ENCODE measurements around the gene ADH1A. TPM values are rescaled to one million over a fixed set of nuclear protein-coding genes. Genes with fewer than 3 reads are reported as not detected.

Gene ADH1A
- total RNA-seq, 2 donors from 2014 or later: 0.40 TPM; not detected in 1

DNA sequence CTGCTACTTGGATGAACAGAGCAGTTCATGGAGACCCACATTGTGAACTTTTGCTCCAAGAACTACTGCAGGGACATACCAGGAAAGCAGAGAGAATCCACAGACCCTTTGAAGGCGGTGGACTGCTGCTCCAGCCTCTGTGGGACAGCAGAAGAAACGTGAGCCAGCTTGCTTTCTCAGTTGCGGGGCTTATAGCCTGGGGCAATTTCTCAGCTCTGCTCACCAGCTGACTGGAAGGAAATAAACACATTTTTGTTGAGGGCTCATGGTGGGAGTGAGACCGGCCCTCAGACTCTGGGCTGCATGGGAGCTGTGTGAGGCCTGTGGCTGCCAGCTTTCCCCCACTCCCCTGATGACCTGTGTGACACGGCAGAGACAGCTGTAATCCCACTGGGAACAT lies 2.6 kb upstream of the ADH1A start:
- intact Hi-C loops (cut with DNase I): loop anchor here (10.0 kb wide), 1 partner anchor 169 kb away; no protein-coding TSS in a partner anchor
- Histone ChIP-seq H3K9me3 (no peaks in the 10 kb centered on the region), H3K27me3 (replicated peaks; ENCODE audit: insufficient read depth) (no peaks in the 10 kb centered on the region), H3K36me3 (no peaks in the 10 kb centered on the region), H3K4me3 (no peak overlapping the region), H3K27ac (no peak overlapping the region), H3K4me1 (replicated peaks) (no peaks in the 10 kb centered on the region)
- WGBS: 89% methylated on average over 5 of the region's 5 CpGs
- TF ChIP-seq, protein P1, sequence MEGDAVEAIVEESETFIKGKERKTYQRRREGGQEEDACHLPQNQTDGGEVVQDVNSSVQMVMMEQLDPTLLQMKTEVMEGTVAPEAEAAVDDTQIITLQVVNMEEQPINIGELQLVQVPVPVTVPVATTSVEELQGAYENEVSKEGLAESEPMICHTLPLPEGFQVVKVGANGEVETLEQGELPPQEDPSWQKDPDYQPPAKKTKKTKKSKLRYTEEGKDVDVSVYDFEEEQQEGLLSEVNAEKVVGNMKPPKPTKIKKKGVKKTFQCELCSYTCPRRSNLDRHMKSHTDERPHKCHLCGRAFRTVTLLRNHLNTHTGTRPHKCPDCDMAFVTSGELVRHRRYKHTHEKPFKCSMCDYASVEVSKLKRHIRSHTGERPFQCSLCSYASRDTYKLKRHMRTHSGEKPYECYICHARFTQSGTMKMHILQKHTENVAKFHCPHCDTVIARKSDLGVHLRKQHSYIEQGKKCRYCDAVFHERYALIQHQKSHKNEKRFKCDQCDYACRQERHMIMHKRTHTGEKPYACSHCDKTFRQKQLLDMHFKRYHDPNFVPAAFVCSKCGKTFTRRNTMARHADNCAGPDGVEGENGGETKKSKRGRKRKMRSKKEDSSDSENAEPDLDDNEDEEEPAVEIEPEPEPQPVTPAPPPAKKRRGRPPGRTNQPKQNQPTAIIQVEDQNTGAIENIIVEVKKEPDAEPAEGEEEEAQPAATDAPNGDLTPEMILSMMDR (IDR thresholded peaks at IDR 0.05): no peak
- TF ChIP-seq POLR2AphosphoS5 (IDR thresholded peaks at IDR 0.05): no peak
- no peak for TF ChIP-seq POLR2A (IDR thresholded peaks at IDR 0.05)
- DNase-seq (ENCODE audit: low spot score): no peak

DNA sequence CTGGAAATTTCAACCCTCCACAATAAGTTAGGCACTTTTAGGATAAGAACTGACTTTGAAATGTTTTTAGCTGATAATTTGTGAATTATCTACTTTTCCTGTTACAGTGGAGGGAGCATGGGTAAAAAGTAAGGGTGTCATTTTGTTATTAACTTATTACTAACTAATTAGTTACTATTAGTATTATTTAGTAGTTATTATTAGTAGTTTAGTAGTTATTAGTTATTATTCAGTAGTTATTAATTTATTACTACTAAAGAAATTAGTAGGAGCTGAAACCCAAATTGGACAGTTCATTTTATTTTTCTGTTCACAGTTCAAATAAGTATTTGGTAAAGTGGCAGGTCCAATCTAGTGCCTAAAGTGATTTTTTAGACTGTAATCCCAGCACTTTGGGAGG lies 5.4 kb downstream of the ADH1A start:
- DNase-seq (ENCODE audit: low spot score): no peak
- Histone ChIP-seq H3K4me1 (replicated peaks) (no peaks in the 10 kb centered on the region), H3K36me3 (no peaks in the 10 kb centered on the region), H3K9me3 (no peaks in the 10 kb centered on the region), H3K27me3 (replicated peaks; ENCODE audit: insufficient read depth) (no peaks in the 10 kb centered on the region), H3K4me3 (no peak overlapping the region), H3K27ac (no peak overlapping the region)
- TF ChIP-seq, protein P1 (IDR thresholded peaks at IDR 0.05): no peak
- TF ChIP-seq POLR2AphosphoS5 (IDR thresholded peaks at IDR 0.05): no peak
- TF ChIP-seq POLR2A (IDR thresholded peaks at IDR 0.05): no peak
- intact Hi-C loops (cut with DNase I): no loop called here

DNA sequence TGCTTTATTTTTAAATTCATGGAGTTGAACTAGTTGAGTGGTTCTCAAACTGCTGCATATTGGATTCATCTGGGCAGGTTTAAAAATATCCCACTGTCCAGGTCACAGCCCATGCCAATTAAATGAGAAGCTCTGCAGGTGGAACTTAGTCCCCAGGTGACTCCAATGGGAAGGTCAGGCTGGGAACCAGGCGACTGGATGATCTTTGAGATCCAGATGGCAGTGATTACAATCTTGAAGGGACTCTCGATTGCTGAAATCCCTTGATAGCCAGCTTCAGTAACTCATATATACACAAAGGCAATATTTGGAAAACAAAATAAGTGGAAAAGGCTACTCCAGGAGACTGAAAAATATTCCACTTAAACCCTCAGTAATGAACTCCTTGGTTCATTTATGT lies 8.1 kb downstream of the ADH1A start:
- no peaks in the 10 kb centered on the region for H3K9me3 ChIP-seq
- no peak overlapping the region for H3K4me3 ChIP-seq
- TF ChIP-seq POLR2AphosphoS5 (IDR thresholded peaks at IDR 0.05) (no peak), POLR2A (IDR thresholded peaks at IDR 0.05) (no peak)
- TF ChIP-seq, protein P1 (IDR thresholded peaks at IDR 0.05): no peak
- no peaks in the 10 kb centered on the region for H3K36me3 ChIP-seq
- H3K27me3 ChIP-seq (replicated peaks; ENCODE audit: insufficient read depth): no peaks in the 10 kb centered on the region
- H3K4me1 ChIP-seq (replicated peaks): no peaks in the 10 kb centered on the region
- WGBS: 86% methylated on average over 2 of the region's 2 CpGs
- intact Hi-C loops (cut with DNase I): no loop called here
- DNase-seq (ENCODE audit: low spot score): no peak
- H3K27ac ChIP-seq: no peak overlapping the region

DNA sequence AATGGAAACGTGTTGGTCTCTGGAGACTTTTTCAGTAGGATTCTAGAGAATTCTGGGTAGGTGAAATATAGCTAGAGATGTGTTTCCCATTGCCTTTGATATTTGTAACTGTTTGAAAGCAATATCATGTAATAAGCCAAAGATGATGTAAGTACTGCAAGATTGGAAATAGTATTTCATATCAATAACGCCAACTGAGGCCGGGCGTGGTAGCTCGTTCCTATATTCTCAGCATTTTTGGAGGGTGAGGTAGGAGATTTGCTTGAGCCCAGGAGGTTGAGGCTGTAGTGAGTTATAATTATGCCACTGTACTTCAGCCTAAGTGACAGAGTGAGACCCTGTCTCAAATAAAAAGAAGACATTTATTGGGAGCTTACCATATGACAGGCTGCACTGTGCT lies 9.5 kb downstream of the ADH1A start:
- TF ChIP-seq POLR2A (IDR thresholded peaks at IDR 0.05) (no peak), POLR2AphosphoS5 (IDR thresholded peaks at IDR 0.05) (no peak)
- TF ChIP-seq, protein P1 (IDR thresholded peaks at IDR 0.05): no peak
- WGBS: 90% methylated on average over 5 of the region's 5 CpGs
- intact Hi-C loops (cut with DNase I): no loop called here

DNA sequence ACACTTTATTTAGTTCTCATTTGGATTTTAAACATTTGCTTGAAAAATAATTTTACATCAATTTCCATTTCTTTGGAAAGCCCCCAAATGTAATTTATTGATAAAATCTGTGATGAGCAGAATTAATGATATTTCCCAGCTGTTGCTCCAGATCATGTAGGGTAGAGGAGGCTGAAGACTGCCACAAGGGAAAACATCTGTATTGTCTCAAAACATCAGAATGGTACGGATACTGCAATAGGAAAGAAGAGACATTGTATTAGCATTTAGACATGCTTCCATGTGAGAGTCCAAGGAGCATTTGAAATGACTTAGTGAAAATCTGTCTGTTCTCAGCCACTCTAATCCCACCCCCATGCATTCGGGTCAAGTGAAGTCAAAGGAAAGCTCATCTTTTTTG lies 14.4 kb downstream of the ADH1A start:
- intact Hi-C loops (cut with DNase I): no loop called here
- H3K36me3 ChIP-seq: no peaks in the 10 kb centered on the region
- no peak overlapping the region for H3K27ac ChIP-seq
- H3K27me3 ChIP-seq (replicated peaks; ENCODE audit: insufficient read depth): no peaks in the 10 kb centered on the region
- TF ChIP-seq POLR2A (IDR thresholded peaks at IDR 0.05) (no peak), POLR2AphosphoS5 (IDR thresholded peaks at IDR 0.05) (no peak)
- TF ChIP-seq, protein P1 (IDR thresholded peaks at IDR 0.05): no peak
- no peaks in the 10 kb centered on the region for H3K4me1 ChIP-seq (replicated peaks)
- H3K4me3 ChIP-seq: no peak overlapping the region
- H3K9me3 ChIP-seq: no peaks in the 10 kb centered on the region
- no peak for DNase-seq (ENCODE audit: low spot score)
- WGBS: 79% methylated on average over 2 of the region's 2 CpGs

More for the DNA sequence above, 9.5 kb downstream of the ADH1A start:
- DNase-seq (ENCODE audit: low spot score): no peak
- Histone ChIP-seq H3K36me3 (no peaks in the 10 kb centered on the region), H3K9me3 (no peaks in the 10 kb centered on the region), H3K27me3 (replicated peaks; ENCODE audit: insufficient read depth) (no peaks in the 10 kb centered on the region), H3K4me1 (replicated peaks) (no peaks in the 10 kb centered on the region), H3K4me3 (no peak overlapping the region), H3K27ac (no peak overlapping the region)

All from prostate gland (tissue), 2 donors.